ENCODE results near the gene NPTX2. TPM values are rescaled to one million over a fixed set of nuclear protein-coding genes. Genes with fewer than 3 reads are reported as not detected.

The NPTX2 gene
- total and polyA plus RNA-seq, 10 of the 15 experiments (the other 5 are each of a cell fraction or from before 2014, with no cell fraction given) = 0.04 TPM; not detected in 9

- Histone ChIP-seq H3K27me3 (replicated peaks in 1 of 2; ENCODE audit: control insufficient read depth in 2 of 2, insufficient read depth in 2 of 2, low read length in 1 of 2) (peaks cover 2 to 3% of the 10 kb centered on the region in 2 experiments; a peak in 2 of 4 replicates), H3K9ac (ENCODE audit: control insufficient read depth, insufficient read depth, low read length) (no peak overlapping the region), H3K4me2 (ENCODE audit: control insufficient read depth, insufficient read depth) (no peak overlapping the region), H3K79me2 (ENCODE audit: control insufficient read depth, insufficient read depth, low read length) (no peaks in the 10 kb centered on the region), H3K36me3 (ENCODE audit: control insufficient read depth in 2 of 2, insufficient read depth in 2 of 2, low read length in 1 of 2) (no peaks in the 10 kb centered on the region), H3K27ac (ENCODE audit: control insufficient read depth, insufficient read depth) (no peak overlapping the region), H2AFZ (ENCODE audit: control insufficient read depth, low read depth, low read length) (no peak overlapping the region), H3K4me3 (no peak overlapping the region), H3K4me1 (ENCODE audit: control insufficient read depth, insufficient read depth, low read length) (no peaks in the 10 kb centered on the region), H3K9me3 (replicated peaks; ENCODE audit: control insufficient read depth, insufficient read depth, low read length) (no peaks in the 10 kb centered on the region; the same call in 2 of the 3 replicates), H4K20me1 (ENCODE audit: control insufficient read depth, insufficient read depth) (no peaks in the 10 kb centered on the region)
- WGBS (ENCODE audit: insufficient coverage, insufficient replicate concordance, low lambda C conversion rate, missing lambda C conversion rate) = 24% methylated on average over 27 of the region's 27 CpGs
- ChIA-PET CTCF (interaction anchor here (1.1 kb wide), 1 partner anchor 126 kb away, joined by 3 read pairs; no protein-coding TSS in a partner anchor), RAD21 (ENCODE audit: unreplicated experiment) (no interaction called here), SMC1A (ENCODE audit: uncharacterized antibody, unreplicated experiment) (interaction anchor here (1.1 kb wide), 1 partner anchor 29 kb away, joined by 3 read pairs; no protein-coding TSS in a partner anchor), POLR2A (no interaction called here)
- BruUV-seq (replicated peaks) = no TSS peak
- TF ChIP-seq CTCF (IDR thresholded peaks at IDR 0.05 in 2 of 3, conservative IDR thresholded peaks at IDR 0.05 in 1 of 3; ENCODE audit: control insufficient read depth in 2 of 3, extremely low read depth in 1 of 3, insufficient read depth in 1 of 3, low read depth in 3 of 3, low read length in 3 of 3) (peak in 1 of 3 experiments; percentile 8; a peak in 1 of 6 replicates), POLR2A (IDR thresholded peaks at IDR 0.05; ENCODE audit: low read depth, low read length) (no peak), FOXK2 (IDR thresholded peaks at IDR 0.05) (no peak), KLF5 (IDR thresholded peaks at IDR 0.05; ENCODE audit: partially characterized antibody) (no peak), JUND (IDR thresholded peaks at IDR 0.05; ENCODE audit: low read depth, low read length) (no peak), SREBF1 (IDR thresholded peaks at IDR 0.05; ENCODE audit: low read length) (no peak), YBX1 (IDR thresholded peaks at IDR 0.05) (no peak), SRF (IDR thresholded peaks at IDR 0.05; ENCODE audit: low read depth in 2 of 2, low read length in 2 of 2) (no peak)
- no peak for ATAC-seq
- DNase-seq (ENCODE audit: low read depth, low spot score) = no peak
- in situ Hi-C loops (cut with MboI) (no loop called here), intact Hi-C loops (cut with micrococcal nuclease; ENCODE audit: unreplicated experiment) (no loop called here)
- FAIRE-seq = no peak
These were observed 2.6 kb downstream of the NPTX2 start for GRCh38 chr7:98619450-98620321.
